Gastroesophageal sphincter (tissue), 3 donors: ENCODE measurements around the gene RANBP17.

Source experiments
- CTCF ChIP-seq, 4 experiments: fragments of 200-600 bp in 2 of 4; fragments of 450-650 bp in 2 of 4; sonication (generic) in 1 of 4; IDR thresholded peaks; one replicate each; pipeline ENCODE4 v1.5.1; 2017 to 2019; ENCODE audit warnings: antibody characterized with exemption in 4 of 4, mild to moderate bottlenecking in 2 of 4, moderate library complexity in 2 of 4
- POLR2A ChIP-seq, 2 donors: fragments of 450-650 bp; IDR thresholded peaks; one replicate each; pipeline ENCODE4 v1.6.1; 2017; ENCODE audit warnings: antibody characterized with exemption in 2 of 2, mild to moderate bottlenecking in 2 of 2, moderate library complexity in 1 of 2
- POLR2AphosphoS5 ChIP-seq: sonication (generic); formaldehyde crosslinking; IDR thresholded peaks from one replicate; pipeline ENCODE4 v1.6.1; 2017; ENCODE audit warnings: antibody characterized with exemption

DNA sequence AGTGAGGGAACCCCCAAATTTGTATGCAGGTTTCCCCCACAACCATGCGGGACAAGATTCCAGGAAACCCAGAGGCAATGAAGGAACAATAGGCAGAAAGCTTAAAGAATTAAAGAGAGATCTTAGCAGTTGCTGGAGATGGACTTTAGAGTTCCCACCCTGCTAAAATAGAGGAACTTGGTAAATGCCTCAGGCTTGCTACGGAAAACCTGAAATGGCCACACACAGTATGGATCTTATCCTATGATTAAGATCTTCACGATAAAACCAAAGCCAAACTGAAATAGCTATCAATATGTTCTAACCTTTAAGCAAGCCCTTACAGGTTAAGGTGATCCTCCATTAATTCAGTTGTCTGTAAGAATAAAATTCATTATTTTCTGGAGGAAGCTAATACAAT is 148.3 kb downstream of the RANBP17 start:
- no peak for TF ChIP-seq POLR2AphosphoS5
- no peak for TF ChIP-seq CTCF (IDR thresholded peaks at IDR 0.05)
- no peak for TF ChIP-seq POLR2A (IDR thresholded peaks at IDR 0.05)
